Activated CD4-positive, alpha-beta T cell treated with anti-CD3 and anti-CD28 coated beads, Interleukin-2, amount 10 ng/mL, durations not matched to agents 7 days and 5 days (primary cell): Measurements from ENCODE around the gene MICALL1. TPM values are rescaled to one million over a fixed set of nuclear protein-coding genes. Genes with fewer than 3 reads are reported as not detected.

Experiments used
- CTCF ChIA-PET: fragments of 350-600 bp; sonication (Branson Sonifier 250); formaldehyde crosslinking; loops from one replicate; lab custom pipeline; 2021; ENCODE audit warnings: antibody characterized with exemption; lab: Charles Lee
- POLR2A ChIA-PET: fragments of 350-600 bp; sonication (Branson Sonifier 250); formaldehyde crosslinking; loops from one replicate; lab custom pipeline; 2021; ENCODE audit warnings: antibody characterized with exemption; lab: Charles Lee
- DNase-seq: peaks from one replicate; pipeline ENCODE4 v3.0.0-alpha.2; 2020
- H3K27ac Mint-ChIP-seq: one replicate; pipeline ENCODE4 v1.8.0; 2021; ENCODE audit warnings: mild to moderate bottlenecking, moderate library complexity, mixed read lengths
- H3K27me3 Mint-ChIP-seq: one replicate; pipeline ENCODE4 v1.8.0; 2021; ENCODE audit warnings: mixed read lengths
- H3K36me3 Mint-ChIP-seq: one replicate; pipeline ENCODE4 v1.8.0; 2021; ENCODE audit warnings: low read depth, mixed read lengths
- H3K4me1 Mint-ChIP-seq: one replicate; pipeline ENCODE4 v1.8.0; 2021; ENCODE audit warnings: mixed read lengths
- H3K4me3 Mint-ChIP-seq: one replicate; pipeline ENCODE4 v1.8.0; 2021; ENCODE audit warnings: mild to moderate bottlenecking, moderate library complexity, mixed read lengths
- H3K9me3 Mint-ChIP-seq: one replicate; pipeline ENCODE4 v1.8.0; 2021; ENCODE audit warnings: mixed read lengths
- microRNA-seq: library from miRNA; unstranded; fragments of <30 nt; microRNA quantifications from one replicate; pipeline ENCODE4 v1.2.0, GENCODE V29; 2021; ENCODE audit warnings: borderline microRNAs expressed, borderline replicate concordance
- total RNA-seq, 2 experiments: library from RNA; stranded (reverse); gene quantifications; one replicate each; pipeline ENCODE4 v1.2.3, GENCODE V29; 2021

MICALL1 gene
- total RNA-seq, 2 experiments from 2014 or later: 27.6 to 30.7 TPM

DNA sequence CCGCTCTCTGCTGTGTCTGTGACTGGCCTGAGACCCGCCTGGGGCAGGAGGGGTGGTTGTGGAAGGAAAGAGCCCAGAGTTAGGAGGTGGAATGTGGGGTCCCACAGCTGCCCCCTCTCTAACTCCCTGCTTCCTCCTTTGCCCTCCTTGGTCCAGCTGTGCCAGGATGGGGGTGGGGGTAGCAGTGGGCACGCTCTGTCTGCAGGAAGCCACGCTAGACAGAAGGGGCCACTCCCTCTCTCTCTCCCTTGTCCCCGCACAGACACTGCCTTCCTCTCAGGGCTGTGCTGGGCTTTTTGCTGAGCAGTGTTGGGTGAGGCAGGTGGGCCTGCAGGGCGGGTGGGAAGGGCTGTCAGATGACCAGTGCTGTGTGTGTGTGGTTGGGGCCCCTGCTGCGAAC is 80.3 kb downstream of the MICALL1 start:
- ChIA-PET POLR2A (no interaction called here), CTCF (no interaction called here)
- DNase-seq: no peak
- no peaks in the 10 kb centered on the region for H3K9me3 Mint-ChIP-seq
- no peaks in the 10 kb centered on the region for H3K36me3 Mint-ChIP-seq
- H3K4me3 Mint-ChIP-seq: no peak overlapping the region
- no peaks in the 10 kb centered on the region for H3K27me3 Mint-ChIP-seq
- no peak overlapping the region for H3K27ac Mint-ChIP-seq
- H3K4me1 Mint-ChIP-seq: no peaks in the 10 kb centered on the region

DNA sequence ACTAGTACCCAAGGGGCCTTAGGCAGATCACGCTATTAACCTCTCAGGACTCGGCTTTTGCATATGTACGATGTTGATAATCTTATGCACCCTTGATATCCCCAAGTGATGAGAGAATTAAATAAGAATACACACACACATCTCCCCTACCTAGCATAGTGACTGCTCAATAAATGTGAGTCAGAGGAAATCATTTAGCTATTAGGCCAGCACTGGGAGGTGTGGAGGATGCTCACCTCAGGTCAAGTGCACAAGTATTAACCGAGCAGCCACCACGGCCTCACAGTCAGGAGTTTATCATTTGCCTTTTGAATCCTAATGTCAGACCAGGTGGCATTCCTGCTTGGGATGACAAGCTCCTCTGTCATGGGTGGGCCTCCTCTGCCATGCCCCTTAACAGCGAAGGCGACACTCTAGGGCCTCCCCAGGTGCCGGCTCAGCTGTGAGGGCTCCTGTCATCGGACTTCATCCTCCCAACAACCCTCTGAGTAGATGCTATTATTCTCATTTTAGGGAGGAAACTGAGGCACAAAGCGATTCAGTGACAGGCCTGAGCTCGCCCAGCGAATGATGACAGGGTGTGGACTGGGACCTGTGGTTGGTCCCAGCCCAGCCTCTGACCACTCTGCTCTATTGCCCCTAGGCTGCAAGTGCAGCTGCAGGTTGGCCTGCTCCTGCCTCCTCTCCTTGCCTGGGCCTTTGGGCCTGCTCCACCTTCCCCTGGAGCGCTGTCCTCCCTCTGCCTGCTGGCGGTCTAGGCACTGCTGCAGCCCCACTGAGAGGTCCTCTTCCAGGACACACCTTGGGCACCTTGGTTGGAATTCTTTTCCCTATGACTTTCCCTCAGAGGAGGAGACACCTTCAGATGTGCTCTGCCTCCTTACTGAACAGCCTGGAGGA is 83.3 kb downstream of the MICALL1 start:
- ChIA-PET CTCF (interaction anchor here (1.2 to 1.6 kb wide), 3 partner anchors 17 to 218 kb away, joined by 4 to 5 read pairs (median 4); no protein-coding TSS in a partner anchor), POLR2A (no interaction called here)
- no peak overlapping the region for H3K27ac Mint-ChIP-seq
- H3K4me3 Mint-ChIP-seq: no peak overlapping the region
- no peaks in the 10 kb centered on the region for H3K4me1 Mint-ChIP-seq
- H3K9me3 Mint-ChIP-seq: no peaks in the 10 kb centered on the region
- H3K36me3 Mint-ChIP-seq: no peaks in the 10 kb centered on the region
- no peaks in the 10 kb centered on the region for H3K27me3 Mint-ChIP-seq
- no peak for DNase-seq

DNA sequence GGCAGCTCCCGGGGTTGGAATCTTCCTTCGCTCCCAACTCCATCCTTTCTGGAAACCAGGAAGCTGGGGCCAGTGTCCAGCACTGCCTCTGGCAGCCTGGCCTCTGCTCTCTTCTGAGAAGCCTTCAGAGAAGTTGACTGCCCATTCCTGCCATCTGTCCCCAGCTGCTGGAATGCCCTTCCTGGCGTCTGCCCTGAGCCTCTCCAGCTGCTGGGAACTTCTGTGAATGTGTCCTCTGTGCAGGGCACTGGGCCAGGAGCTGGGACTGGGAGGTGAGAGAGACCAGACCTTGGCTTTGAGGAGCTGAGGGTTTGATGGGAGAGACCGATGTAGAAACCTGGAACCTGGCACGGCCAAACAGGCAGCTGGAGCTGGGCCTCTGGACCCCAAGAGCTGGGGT is 84.2 kb downstream of the MICALL1 start:
- ChIA-PET POLR2A (no interaction called here), CTCF (interaction anchor here (0.7 to 1.6 kb wide), 3 partner anchors 16 to 171 kb away, joined by 3 to 4 read pairs (median 4); no protein-coding TSS in a partner anchor)
- H3K36me3 Mint-ChIP-seq: no peaks in the 10 kb centered on the region
- H3K4me1 Mint-ChIP-seq: no peaks in the 10 kb centered on the region
- H3K27ac Mint-ChIP-seq: no peak overlapping the region
- H3K9me3 Mint-ChIP-seq: no peaks in the 10 kb centered on the region
- no peak overlapping the region for H3K4me3 Mint-ChIP-seq
- no peaks in the 10 kb centered on the region for H3K27me3 Mint-ChIP-seq
- no peak for DNase-seq

DNA sequence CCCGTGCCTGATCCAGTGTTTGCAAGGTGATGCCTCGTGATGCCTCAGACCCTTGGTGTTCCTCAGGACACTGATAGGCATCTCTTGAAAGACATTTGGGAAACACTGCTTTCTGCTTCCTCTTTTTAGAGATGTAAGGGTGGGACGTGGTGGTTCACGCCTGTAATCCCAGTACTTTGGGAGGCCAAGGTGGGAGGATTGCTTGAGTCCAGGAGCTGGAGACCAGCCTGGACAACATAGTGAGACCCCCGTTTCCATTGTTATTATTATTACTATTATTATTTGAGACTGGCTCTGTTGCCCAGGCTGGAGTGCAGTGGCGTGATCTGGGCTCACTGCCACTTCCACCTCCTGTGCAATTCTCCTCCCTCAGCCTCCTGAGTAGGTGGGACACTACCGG is 84.8 kb downstream of the MICALL1 start:
- H3K27me3 Mint-ChIP-seq: no peaks in the 10 kb centered on the region
- H3K4me3 Mint-ChIP-seq: no peak overlapping the region
- POLR2A ChIA-PET: no interaction called here
- no peak overlapping the region for H3K27ac Mint-ChIP-seq
- H3K4me1 Mint-ChIP-seq: no peaks in the 10 kb centered on the region
- no peaks in the 10 kb centered on the region for H3K9me3 Mint-ChIP-seq
- DNase-seq: no peak
- CTCF ChIA-PET: interaction anchor here (1.6 kb wide), 1 partner anchor 15 kb away, joined by 4 read pairs; no protein-coding TSS in a partner anchor
- H3K36me3 Mint-ChIP-seq: no peaks in the 10 kb centered on the region

DNA sequence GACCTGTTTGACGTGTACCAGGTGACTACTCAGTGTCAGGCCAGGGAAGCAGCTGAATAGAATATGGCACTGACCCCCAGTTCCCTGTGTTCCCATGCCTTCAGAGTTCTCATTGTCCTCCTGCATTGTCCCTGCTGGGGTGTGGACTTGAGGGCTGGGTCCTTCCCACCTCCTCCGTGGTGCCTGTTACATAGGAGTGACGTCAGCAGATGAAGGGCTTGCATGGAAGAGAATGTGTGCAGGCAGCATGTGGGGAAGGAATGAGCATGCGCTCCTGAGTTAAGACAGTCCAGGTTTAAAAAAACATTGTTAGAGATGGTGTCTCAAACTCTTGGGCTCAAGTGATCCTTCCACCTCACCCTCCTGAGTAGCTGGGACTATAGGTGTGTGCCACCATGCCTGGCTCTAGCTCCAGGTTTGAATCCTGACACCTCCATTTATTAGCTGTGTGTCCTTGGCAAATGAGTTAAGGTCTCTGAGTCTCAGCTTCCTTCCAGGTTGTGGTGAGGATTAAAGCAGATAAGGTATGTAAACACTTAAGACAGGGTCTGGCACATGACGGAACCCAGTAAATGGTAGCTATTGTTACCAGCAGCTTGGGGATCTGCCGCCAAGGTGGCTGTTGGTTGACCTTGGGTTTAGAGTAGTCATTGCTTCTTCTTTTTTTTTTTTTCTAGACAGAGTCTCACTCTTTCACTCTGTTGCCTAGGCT is 85.8 kb downstream of the MICALL1 start:
- no peaks in the 10 kb centered on the region for H3K9me3 Mint-ChIP-seq
- no peaks in the 10 kb centered on the region for H3K27me3 Mint-ChIP-seq
- no peaks in the 10 kb centered on the region for H3K4me1 Mint-ChIP-seq
- no peak overlapping the region for H3K27ac Mint-ChIP-seq
- no peaks in the 10 kb centered on the region for H3K36me3 Mint-ChIP-seq
- H3K4me3 Mint-ChIP-seq: no peak overlapping the region
- no peak for DNase-seq
- ChIA-PET POLR2A (no interaction called here), CTCF (interaction anchor here (0.6 to 1.4 kb wide), 2 partner anchors 26 to 37 kb away, joined by 4 read pairs; no protein-coding TSS in a partner anchor)

Small RNA genes within 50 kb of the gene (microRNA-seq; reads per million reads assigned to microRNA genes)
- gene MIR4534 (not detected), gene MIR6820 (1.3 reads per million)

Other genes with a start within 250 kb of the MICALL1 start
- 10 to 100 TPM; 21.5 to 21.8 TPM for gene PDXP, start 247.6 kb upstream of the MICALL1 start, total RNA-seq
- gene LGALS1, start 230.7 kb upstream of the MICALL1 start, total RNA-seq: 1,000 to 10,000 TPM; 1,140 to 1,273 TPM
- 10 to 100 TPM; 57.3 to 57.7 TPM for gene NOL12, start 220.0 kb upstream of the MICALL1 start, total RNA-seq
- gene TRIOBP, start 209.2 kb upstream of the MICALL1 start, total RNA-seq: 10 to 100 TPM; 44.1 to 53.5 TPM
- 10 to 100 TPM; 10.4 to 12.0 TPM for gene GCAT, start 98.4 kb upstream of the MICALL1 start, total RNA-seq
- gene GALR3, start 82.9 kb upstream of the MICALL1 start, total RNA-seq: not detected
- gene ANKRD54, start 62.0 kb upstream of the MICALL1 start, total RNA-seq: 10 to 100 TPM; 26.7 to 27.4 TPM
- gene EIF3L, start 56.9 kb upstream of the MICALL1 start, total RNA-seq: 100 to 1,000 TPM; 444 to 449 TPM
- under 1 TPM in 1 of 2 experiments, not detected in 1; 0.23 TPM for gene C22orf23, start 47.3 kb downstream of the MICALL1 start, total RNA-seq
- gene POLR2F, start 47.4 kb downstream of the MICALL1 start, total RNA-seq: 10 to 100 TPM; 58.5 to 66.3 TPM
- not detected for gene SOX10, start 78.3 kb downstream of the MICALL1 start, total RNA-seq
- gene PICK1, start 151.1 kb downstream of the MICALL1 start, total RNA-seq: 10 to 100 TPM; 15.2 to 15.4 TPM
- gene SLC16A8, start 177.9 kb downstream of the MICALL1 start, total RNA-seq: not detected
- gene BAIAP2L2, start 204.4 kb downstream of the MICALL1 start, total RNA-seq: under 1 TPM; 0.50 to 0.55 TPM